Parathyroid adenoma (tissue), 2 donors: ENCODE results near the gene ZNF154.

ENCODE experiments used
- H2AFZ ChIP-seq: fragments of 300-600 bp; sonication (generic); one replicate; pipeline ENCODE4 v1.7.0; 2017; ENCODE audit warnings: antibody characterized with exemption, mild to moderate bottlenecking
- H3K27ac ChIP-seq: fragments of 300-600 bp; sonication (generic); one replicate; pipeline ENCODE4 v1.7.0; 2017
- H3K27me3 ChIP-seq: fragments of 300-600 bp; sonication (generic); one replicate; pipeline ENCODE4 v1.7.0; 2017; ENCODE audit warnings: low read length; ENCODE audit not compliant: control insufficient read depth, insufficient read depth
- H3K36me3 ChIP-seq: fragments of 300-600 bp; sonication (generic); one replicate; pipeline ENCODE4 v1.7.0; 2017; ENCODE audit warnings: low read length; ENCODE audit not compliant: control insufficient read depth, insufficient read depth
- H3K4me1 ChIP-seq: fragments of 300-600 bp; sonication (generic); one replicate; pipeline ENCODE4 v1.7.0; 2017; ENCODE audit warnings: control low read depth
- H3K4me2 ChIP-seq: fragments of 300-600 bp; sonication (generic); one replicate; pipeline ENCODE4 v1.7.0; 2017; ENCODE audit warnings: low read length
- H3K4me3 ChIP-seq: fragments of 300-600 bp; sonication (generic); one replicate; pipeline ENCODE4 v1.7.0; 2017; ENCODE audit warnings: low read depth, low read length
- H3K79me2 ChIP-seq: fragments of 300-600 bp; sonication (generic); one replicate; pipeline ENCODE4 v1.7.0; 2017; ENCODE audit warnings: control low read depth
- H3K9ac ChIP-seq: fragments of 300-600 bp; sonication (generic); one replicate; pipeline ENCODE4 v1.7.0; 2017; ENCODE audit warnings: mild to moderate bottlenecking
- H3K9me3 ChIP-seq: fragments of 300-600 bp; sonication (generic); one replicate; pipeline ENCODE4 v1.7.0; 2017; ENCODE audit warnings: low read length; ENCODE audit not compliant: control insufficient read depth
- CTCF ChIP-seq: fragments of 300-600 bp; sonication (generic); IDR thresholded peaks from one replicate; pipeline ENCODE4 v1.7.0; 2017; ENCODE audit warnings: antibody characterized with exemption, mild to moderate bottlenecking
- donor health status: primary hyperparathyroidism.

Gene ZNF154

GRCh38 chr19:57671124-57671895 lies 37.7 kb downstream of the ZNF154 start:
- no peak overlapping the region for H3K4me2 ChIP-seq
- H3K4me1 ChIP-seq: no peaks in the 10 kb centered on the region
- H3K9me3 ChIP-seq: no peaks in the 10 kb centered on the region
- H3K27me3 ChIP-seq: no peaks in the 10 kb centered on the region
- no peak overlapping the region for H2AFZ ChIP-seq
- H3K36me3 ChIP-seq: no peaks in the 10 kb centered on the region
- H3K9ac ChIP-seq: no peak overlapping the region
- no peak overlapping the region for H3K27ac ChIP-seq
- TF ChIP-seq CTCF: no peak
- H3K79me2 ChIP-seq: no peaks in the 10 kb centered on the region
- H3K4me3 ChIP-seq: no peak overlapping the region

GRCh38 chr19:57668635-57669034 lies 40.4 kb downstream of the ZNF154 start, which contains the start of gene ZSCAN4:
ZSCAN4 (plus strand) TSS chr19:57668935; CDS start chr19:57676146, 7,211 bp downstream.
- no peak for TF ChIP-seq CTCF
- H3K27me3 ChIP-seq: no peaks in the 10 kb centered on the region
- no peak within 1 kb of the TSS for H3K4me2 ChIP-seq
- H3K27ac ChIP-seq: no peak within 1 kb of the TSS
- peaks cover 4% of the 10 kb centered on the region for H3K4me1 ChIP-seq
- H3K9me3 ChIP-seq: no peaks in the 10 kb centered on the region
- no peak within 1 kb of the TSS for H3K9ac ChIP-seq
- no peaks in the 10 kb centered on the region for H3K36me3 ChIP-seq
- H3K4me3 ChIP-seq: no peak within 1 kb of the TSS
- H3K79me2 ChIP-seq: no peaks in the 10 kb centered on the region
- H2AFZ ChIP-seq: no peak within 1 kb of the TSS

GRCh38 chr19:57667228-57667627 lies 41.8 kb downstream of the ZNF154 start:
- TF ChIP-seq CTCF: no peak
- no peak overlapping the region for H3K4me2 ChIP-seq
- H3K4me3 ChIP-seq: no peak overlapping the region
- H3K27me3 ChIP-seq: no peaks in the 10 kb centered on the region
- H3K9ac ChIP-seq: no peak overlapping the region
- no peak overlapping the region for H2AFZ ChIP-seq
- H3K4me1 ChIP-seq: peaks cover 4% of the 10 kb centered on the region
- H3K9me3 ChIP-seq: no peaks in the 10 kb centered on the region
- H3K36me3 ChIP-seq: no peaks in the 10 kb centered on the region
- H3K27ac ChIP-seq: no peak overlapping the region
- no peaks in the 10 kb centered on the region for H3K79me2 ChIP-seq

GRCh38 chr19:57665261-57665806 lies 43.7 kb downstream of the ZNF154 start:
- Histone ChIP-seq H2AFZ (peak overlapping the region; percentile 99), H3K9me3 (no peaks in the 10 kb centered on the region), H3K4me1 (peaks cover 4% of the 10 kb centered on the region), H3K79me2 (no peaks in the 10 kb centered on the region), H3K4me2 (no peak overlapping the region), H3K4me3 (no peak overlapping the region), H3K27ac (peak overlapping the region; percentile 80), H3K9ac (no peak overlapping the region), H3K36me3 (no peaks in the 10 kb centered on the region), H3K27me3 (no peaks in the 10 kb centered on the region)
- TF ChIP-seq CTCF: no peak
